ENCODE data around the gene ATP8B3.

DNA sequence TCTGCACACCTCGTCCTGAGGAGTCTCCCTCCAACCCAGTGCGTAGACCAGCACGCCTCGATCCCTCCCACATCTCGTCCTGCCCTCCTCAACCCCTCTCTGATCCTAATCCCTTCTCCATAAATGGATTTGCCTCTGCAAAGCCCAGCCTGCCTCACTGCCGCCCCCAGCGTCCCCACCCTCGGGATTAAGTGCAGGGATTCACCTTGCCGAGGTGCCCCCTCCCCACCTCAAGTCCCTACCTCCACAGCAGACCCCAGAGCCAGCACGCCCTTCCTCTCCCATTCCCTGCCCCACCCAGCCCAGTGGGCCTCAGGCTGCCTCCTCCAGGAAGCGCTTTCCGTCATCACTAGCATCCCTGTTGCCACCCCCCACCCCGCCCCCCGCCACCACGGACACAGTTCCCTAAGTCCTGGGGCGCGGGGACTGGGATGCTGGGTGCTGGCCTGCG, 47.3 kb upstream of the ATP8B3 start:
- TF ChIP-seq, protein P1, sequence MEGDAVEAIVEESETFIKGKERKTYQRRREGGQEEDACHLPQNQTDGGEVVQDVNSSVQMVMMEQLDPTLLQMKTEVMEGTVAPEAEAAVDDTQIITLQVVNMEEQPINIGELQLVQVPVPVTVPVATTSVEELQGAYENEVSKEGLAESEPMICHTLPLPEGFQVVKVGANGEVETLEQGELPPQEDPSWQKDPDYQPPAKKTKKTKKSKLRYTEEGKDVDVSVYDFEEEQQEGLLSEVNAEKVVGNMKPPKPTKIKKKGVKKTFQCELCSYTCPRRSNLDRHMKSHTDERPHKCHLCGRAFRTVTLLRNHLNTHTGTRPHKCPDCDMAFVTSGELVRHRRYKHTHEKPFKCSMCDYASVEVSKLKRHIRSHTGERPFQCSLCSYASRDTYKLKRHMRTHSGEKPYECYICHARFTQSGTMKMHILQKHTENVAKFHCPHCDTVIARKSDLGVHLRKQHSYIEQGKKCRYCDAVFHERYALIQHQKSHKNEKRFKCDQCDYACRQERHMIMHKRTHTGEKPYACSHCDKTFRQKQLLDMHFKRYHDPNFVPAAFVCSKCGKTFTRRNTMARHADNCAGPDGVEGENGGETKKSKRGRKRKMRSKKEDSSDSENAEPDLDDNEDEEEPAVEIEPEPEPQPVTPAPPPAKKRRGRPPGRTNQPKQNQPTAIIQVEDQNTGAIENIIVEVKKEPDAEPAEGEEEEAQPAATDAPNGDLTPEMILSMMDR (IDR thresholded peaks at IDR 0.05), result no peak
- TF ChIP-seq POLR2A (IDR thresholded peaks at IDR 0.05; ENCODE audit: low read length) (no peak), EP300 (IDR thresholded peaks at IDR 0.05) (no peak), HDAC2 (IDR thresholded peaks at IDR 0.05) (no peak), POLR2AphosphoS2 (conservative IDR thresholded peaks at IDR 0.05; ENCODE audit: low read length) (no peak), CHD2 (IDR thresholded peaks at IDR 0.05; ENCODE audit: low read length, partially characterized antibody) (no peak), FOSL2 (IDR thresholded peaks at IDR 0.05) (no peak), FOSL2 (CRISPR knock-in tag; IDR thresholded peaks at IDR 0.05) (no peak), NPAS2 (CRISPR knock-in tag; IDR thresholded peaks at IDR 0.05; ENCODE audit: borderline replicate concordance) (no peak), MAFK (IDR thresholded peaks at IDR 0.05; ENCODE audit: partially characterized antibody) (no peak), SREBF2 (IDR thresholded peaks at IDR 0.05) (no peak)
- TF ChIP-seq, protein P2, sequence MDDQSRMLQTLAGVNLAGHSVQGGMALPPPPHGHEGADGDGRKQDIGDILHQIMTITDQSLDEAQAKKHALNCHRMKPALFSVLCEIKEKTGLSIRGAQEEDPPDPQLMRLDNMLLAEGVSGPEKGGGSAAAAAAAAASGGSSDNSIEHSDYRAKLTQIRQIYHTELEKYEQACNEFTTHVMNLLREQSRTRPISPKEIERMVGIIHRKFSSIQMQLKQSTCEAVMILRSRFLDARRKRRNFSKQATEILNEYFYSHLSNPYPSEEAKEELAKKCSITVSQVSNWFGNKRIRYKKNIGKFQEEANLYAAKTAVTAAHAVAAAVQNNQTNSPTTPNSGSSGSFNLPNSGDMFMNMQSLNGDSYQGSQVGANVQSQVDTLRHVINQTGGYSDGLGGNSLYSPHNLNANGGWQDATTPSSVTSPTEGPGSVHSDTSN (IDR thresholded peaks at IDR 0.05), result no peak
